T1000 (cell line): ENCODE results near the gene ECM1.

ENCODE experiments used
- DNase-seq: peaks from one replicate; lab custom pipeline; 2025; ENCODE audit warnings: mixed read lengths; lab: John Stamatoyannopoulos, UW

ECM1 gene

GRCh38 chr1:150512846-150513245, 4.9 kb downstream of the ECM1 start:
- DNase-seq = no peak

- no peak for DNase-seq
These were observed 5.5 kb downstream of the ECM1 start for GRCh38 chr1:150513351-150513791.

- no peak for DNase-seq
These were observed 6.4 kb downstream of the ECM1 start for GRCh38 chr1:150514260-150514659.

GRCh38 chr1:150514913-150515327, 7.0 kb downstream of the ECM1 start:
- DNase-seq = no peak

GRCh38 chr1:150515328-150516049, 7.6 kb downstream of the ECM1 start, which contains the start of gene FALEC:
FALEC (plus strand) TSS chr1:150515752.
- peak; percentile 97 for DNase-seq

GRCh38 chr1:150516050-150516591, 8.2 kb downstream of the ECM1 start:
- no peak for DNase-seq

GRCh38 chr1:150516616-150517015, 8.7 kb downstream of the ECM1 start:
- no peak for DNase-seq

- DNase-seq = no peak
These were observed 13.5 kb downstream of the ECM1 start for GRCh38 chr1:150521196-150521968.

- DNase-seq = no peak
These were observed 17.4 kb downstream of the ECM1 start for GRCh38 chr1:150525348-150525747.

GRCh38 chr1:150528196-150528595, 20.3 kb downstream of the ECM1 start:
- no peak for DNase-seq

- no peak for DNase-seq
These were observed 21.1 kb downstream of the ECM1 start for GRCh38 chr1:150529017-150529416.

- DNase-seq = no peak
These were observed 22.7 kb downstream of the ECM1 start for GRCh38 chr1:150530491-150531159.

- no peak for DNase-seq
These were observed 25.0 kb downstream of the ECM1 start for GRCh38 chr1:150532860-150533259.

GRCh38 chr1:150534002-150534401, 26.1 kb downstream of the ECM1 start:
- DNase-seq = no peak

- DNase-seq = no peak
These were observed 27.8 kb downstream of the ECM1 start for GRCh38 chr1:150535511-150536287.

GRCh38 chr1:150536836-150537731, 29.2 kb downstream of the ECM1 start:
- no peak for DNase-seq

GRCh38 chr1:150537732-150538684, 30.1 kb downstream of the ECM1 start:
- no peak for DNase-seq

GRCh38 chr1:150543500-150544143, 35.7 kb downstream of the ECM1 start:
- DNase-seq = no peak

GRCh38 chr1:150544204-150544603, 36.3 kb downstream of the ECM1 start:
- DNase-seq = no peak
